K562 treated with DMSO at 1 percent for 4 hours (cell line): ENCODE data around the gene IBSP. TPM values are rescaled to one million over a fixed set of nuclear protein-coding genes. Genes with fewer than 3 reads are reported as not detected.

ENCODE experiments used
- total RNA-seq: library from RNA; unstranded; fragments of 300-600 nt; gene quantifications from 2 replicates; pipeline ENCODE4 v1.2.3, GENCODE V29; 2022; ENCODE audit not compliant: insufficient read depth

Gene IBSP, protein sequence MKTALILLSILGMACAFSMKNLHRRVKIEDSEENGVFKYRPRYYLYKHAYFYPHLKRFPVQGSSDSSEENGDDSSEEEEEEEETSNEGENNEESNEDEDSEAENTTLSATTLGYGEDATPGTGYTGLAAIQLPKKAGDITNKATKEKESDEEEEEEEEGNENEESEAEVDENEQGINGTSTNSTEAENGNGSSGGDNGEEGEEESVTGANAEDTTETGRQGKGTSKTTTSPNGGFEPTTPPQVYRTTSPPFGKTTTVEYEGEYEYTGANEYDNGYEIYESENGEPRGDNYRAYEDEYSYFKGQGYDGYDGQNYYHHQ
- not detected in 2 replicates for total RNA-seq

DNA sequence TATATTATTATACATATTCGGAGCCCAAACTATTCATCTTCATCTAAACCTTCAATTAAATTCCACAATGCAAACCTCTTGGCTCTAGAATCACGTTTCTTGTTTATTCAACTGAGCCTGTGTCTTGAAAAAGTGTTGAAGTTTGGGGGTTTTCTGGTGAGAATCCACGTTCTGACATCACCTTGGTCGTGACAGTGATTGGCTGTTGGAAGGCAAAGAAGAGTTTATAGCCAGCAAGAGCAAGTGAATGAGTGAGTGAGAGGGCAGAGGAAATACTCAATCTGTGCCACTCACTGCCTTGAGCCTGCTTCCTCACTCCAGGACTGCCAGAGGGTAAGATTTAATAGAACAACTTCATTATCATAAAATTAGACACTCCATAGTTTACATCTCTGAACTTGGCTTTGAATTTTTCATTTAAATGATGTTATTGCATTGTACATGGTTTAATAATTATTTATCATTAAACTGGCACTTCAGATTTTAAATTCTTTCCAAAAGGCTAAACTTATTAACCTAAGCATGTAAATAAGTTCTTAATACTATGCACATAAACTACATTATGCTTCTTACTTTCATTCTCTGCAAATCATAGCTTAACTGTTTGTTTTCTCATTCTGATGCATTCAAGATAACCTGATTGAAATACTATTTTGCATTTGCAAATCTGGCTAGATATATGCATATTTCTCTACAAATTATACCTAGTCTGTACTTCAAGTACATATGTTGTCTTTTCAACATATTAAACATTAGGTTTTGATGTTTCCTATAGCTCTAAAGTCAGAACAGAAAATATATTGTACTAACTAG is at the start of gene IBSP:
IBSP (plus strand) TSS at position 254 of the 813 bp plus-strand sequence. CDS start 2,808 bp downstream, outside the sequence.

DNA sequence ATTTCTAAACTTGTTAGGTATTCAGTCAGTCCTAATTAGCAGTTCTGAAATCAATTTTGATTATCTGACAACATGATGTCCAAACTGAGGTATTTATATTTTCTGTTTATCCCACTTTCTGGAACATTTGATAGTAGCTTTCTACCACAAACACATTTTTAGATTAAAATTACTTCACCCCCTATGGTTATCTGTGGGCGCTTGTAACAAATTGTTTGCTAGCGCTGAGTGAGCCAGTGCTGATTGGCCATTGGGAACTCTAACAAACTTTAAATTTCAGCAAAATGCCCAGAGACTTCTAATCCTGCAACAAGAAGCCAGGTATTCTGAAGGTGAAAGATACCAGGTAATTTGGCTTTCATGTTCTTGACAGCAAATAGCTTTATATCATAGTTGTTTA is 33.3 kb downstream of the IBSP start, which contains the start of gene MEPE:
MEPE (plus strand) TSS at position 301 of the 400 bp plus-strand sequence. CDS start 1,746 bp downstream, outside the sequence.

Other genes starting within 250 kb of the IBSP start
- not detected in 2 replicates for gene DSPP, start 191.0 kb upstream of the IBSP start, total RNA-seq
- gene DMP1, start 149.3 kb upstream of the IBSP start, total RNA-seq, result not detected in 2 replicates
- gene MEPE, start 33.4 kb downstream of the IBSP start, total RNA-seq, result not detected in 2 replicates
- gene SPP1, start 176.2 kb downstream of the IBSP start, total RNA-seq, result not detected in 2 replicates
- 0.37 and 0.64 TPM in 2 replicates for gene PKD2, start 208.1 kb downstream of the IBSP start, total RNA-seq